SKM-1 treated with dmso at 0.1 percent for 144 hours (cell line): ENCODE results near the gene MYADML2.
"Not testable (repeated sequence)": the region's sequence is repeated elsewhere in the genome, so short reads cannot be mapped to it uniquely, and the experiment has no call there.

Source experiments
- DNase-seq: peaks from one replicate; lab custom pipeline; 2025; ENCODE audit not compliant: unreplicated experiment; lab: John Stamatoyannopoulos, UW

The MYADML2 gene

GRCh38 chr17:81947189-81947588 is at the start of gene MYADML2:
MYADML2 (minus strand) TSS chr17:81947233; CDS start chr17:81941741, 5,492 bp downstream.
- DNase-seq: no peak

GRCh38 chr17:81996232-81996756 is 49.3 kb upstream of the MYADML2 start:
- no peak for DNase-seq

GRCh38 chr17:81995463-81996231 is 48.6 kb upstream of the MYADML2 start:
- DNase-seq: no peak

- DNase-seq: no peak
Measured at GRCh38 chr17:81994593-81995462, 47.8 kb upstream of the MYADML2 start.

- DNase-seq: no peak
Measured at GRCh38 chr17:81993729-81994592, 46.9 kb upstream of the MYADML2 start.

GRCh38 chr17:81992306-81993102 is 45.5 kb upstream of the MYADML2 start:
- DNase-seq: no peak

- DNase-seq: no peak
Measured at GRCh38 chr17:81991684-81992305, 44.8 kb upstream of the MYADML2 start.

- no peak for DNase-seq
Measured at GRCh38 chr17:81990836-81991683, 44.0 kb upstream of the MYADML2 start.

- no peak for DNase-seq
Measured at GRCh38 chr17:81987161-81987770, 40.2 kb upstream of the MYADML2 start.

- DNase-seq: no peak
Measured at GRCh38 chr17:81986606-81987005, 39.6 kb upstream of the MYADML2 start.

- no peak for DNase-seq
Measured at GRCh38 chr17:81984773-81985410, 37.9 kb upstream of the MYADML2 start.

GRCh38 chr17:81983639-81984373 is 36.8 kb upstream of the MYADML2 start:
- no peak for DNase-seq

GRCh38 chr17:81983011-81983638 is 36.1 kb upstream of the MYADML2 start:
- no peak for DNase-seq

- DNase-seq: not testable (repeated sequence)
Measured at GRCh38 chr17:81981511-81981910, 34.5 kb upstream of the MYADML2 start.

GRCh38 chr17:81980707-81981343 is 33.8 kb upstream of the MYADML2 start:
- DNase-seq: no peak

- no peak for DNase-seq
Measured at GRCh38 chr17:81980122-81980521, 33.1 kb upstream of the MYADML2 start.
